GM12878 (cell line): ENCODE results near the gene GABRB3. TPM values are rescaled to one million over a fixed set of nuclear protein-coding genes. Genes with fewer than 3 reads are reported as not detected.

Experiments used
- ATAC-seq: fragments of 200-7000 bp; cut with Tn5 transposase; 3 replicates; pipeline ENCODE4 v1.9.1; 2020; ENCODE audit warnings: mild to moderate bottlenecking, moderate library complexity
- BruUV-seq: library from RNA; stranded (reverse); fragments of 400-500 nt; replicated peaks from 2 replicates; lab custom pipeline; 2021; lab: Mats Ljungman, UMichigan
- CTCF ChIA-PET: fragments of 300-600 bp; sonication (Branson Sonifier 250); formaldehyde crosslinking; extraction: SDS; loops from one replicate; lab custom pipeline; 2021; ENCODE audit warnings: inconsistent platforms; lab: Yijun Ruan, JAX
- POLR2A ChIA-PET: fragments of 350-600 bp; formaldehyde crosslinking; extraction: SDS; loops from one replicate; lab custom pipeline; 2021; ENCODE audit warnings: inconsistent platforms; lab: Charles Lee
- RAD21 ChIA-PET: fragments of 300-600 bp; sonication (Branson Sonifier 250); formaldehyde crosslinking; loops from one replicate; lab custom pipeline; 2023; ENCODE audit warnings: antibody characterized with exemption; ENCODE audit not compliant: unreplicated experiment; lab: Charles Lee
- SMC1A ChIA-PET: fragments of 300-600 bp; sonication (Branson Sonifier 250); formaldehyde crosslinking; loops from one replicate; lab custom pipeline; 2023; ENCODE audit not compliant: unreplicated experiment, uncharacterized antibody; lab: Charles Lee
- DNase-seq: peaks from one replicate; pipeline ENCODE4 v3.0.0-alpha.2; 2011; ENCODE audit warnings: low read depth, low spot score
- FAIRE-seq: peaks from 3 replicates; lab custom pipeline; 2011; peaks lifted over from hg19 to GRCh38; lab: Jason Lieb, UNC
- H2AFZ ChIP-seq: 2 replicates; pipeline ENCODE4 v1.6.0; 2011; ENCODE audit warnings: low read depth, low read length, control low read depth; ENCODE audit not compliant: control insufficient read depth
- H3K27ac ChIP-seq: 2 replicates; pipeline ENCODE4 v1.5.1; 2011; ENCODE audit warnings: control low read depth; ENCODE audit not compliant: control insufficient read depth, insufficient read depth
- H3K27me3 ChIP-seq, 2 experiments: replicated peaks in 1 of 2; 2 replicates each; pipeline versions ENCODE4 v1.6.0 to v1.6.1; 2011; ENCODE audit warnings: low read length in 1 of 2; ENCODE audit not compliant: control insufficient read depth in 2 of 2, insufficient read depth in 2 of 2
- H3K36me3 ChIP-seq, 2 experiments: 2 replicates each; pipeline ENCODE4 v1.5.1; 2011; ENCODE audit warnings: low read length in 1 of 2; ENCODE audit not compliant: control insufficient read depth in 2 of 2, insufficient read depth in 2 of 2
- H3K4me1 ChIP-seq: 2 replicates; pipeline ENCODE4 v1.6.1; 2011; ENCODE audit warnings: mild to moderate bottlenecking, low read length, moderate library complexity, mixed read lengths; ENCODE audit not compliant: control insufficient read depth, insufficient read depth
- H3K4me2 ChIP-seq: 2 replicates; pipeline ENCODE4 v1.6.0; 2011; ENCODE audit warnings: control low read depth; ENCODE audit not compliant: control insufficient read depth, insufficient read depth
- H3K4me3 ChIP-seq: fragments of 200-600 bp; sonication (generic); 2 replicates; pipeline ENCODE4 v1.5.1; 2016
- H3K79me2 ChIP-seq: 2 replicates; pipeline ENCODE4 v1.6.0; 2011; ENCODE audit warnings: low read length; ENCODE audit not compliant: control insufficient read depth, insufficient read depth
- H3K9ac ChIP-seq: 2 replicates; pipeline ENCODE4 v1.8.0; 2011; ENCODE audit warnings: low read length, control low read depth, mixed read lengths; ENCODE audit not compliant: control insufficient read depth, insufficient read depth
- H3K9me3 ChIP-seq: replicated peaks from 3 replicates; pipeline ENCODE4 v1.5.1; 2011; ENCODE audit warnings: mild to moderate bottlenecking, low read length; ENCODE audit not compliant: control insufficient read depth, insufficient read depth
- H4K20me1 ChIP-seq: 2 replicates; pipeline ENCODE4 v1.6.0; 2011; ENCODE audit not compliant: control insufficient read depth, insufficient read depth
- CBX3 ChIP-seq: fragments of 200-600 bp; sonication (generic); IDR thresholded peaks from 2 replicates; pipeline ENCODE4 v1.6.1; 2016; ENCODE audit warnings: low read depth, borderline replicate concordance
- CHD2 ChIP-seq: IDR thresholded peaks from 2 replicates; pipeline ENCODE4 v1.6.1; 2011; ENCODE audit warnings: low read depth, low read length, improper control_type of control experiment, borderline replicate concordance
- ETV6 ChIP-seq, 2 experiments: fragments of 450-650 bp in 1 of 2; IDR thresholded peaks in 1 of 2; conservative IDR thresholded peaks in 1 of 2; 2 replicates each; pipeline ENCODE4 v1.6.1; 2014; ENCODE audit warnings: antibody characterized with exemption in 1 of 2, borderline replicate concordance in 1 of 2, low read depth in 1 of 2, mild to moderate bottlenecking in 1 of 2, moderate library complexity in 1 of 2
- EZH2 ChIP-seq: IDR thresholded peaks from 2 replicates; pipeline ENCODE4 v1.6.1; 2012; ENCODE audit warnings: low read depth, mild to moderate bottlenecking, control low read depth, inconsistent platforms, low read length, borderline replicate concordance; ENCODE audit not compliant: control insufficient read depth
- IKZF2 ChIP-seq, 2 experiments: fragments of 450-650 bp; IDR thresholded peaks; 2 replicates each; pipeline ENCODE4 v1.6.1; 2017; ENCODE audit warnings: mild to moderate bottlenecking in 2 of 2, moderate library complexity in 2 of 2
- MEF2B ChIP-seq: fragments of 450-650 bp; IDR thresholded peaks from 2 replicates; pipeline ENCODE4 v1.6.1; 2018; ENCODE audit warnings: mild to moderate bottlenecking, moderate library complexity; ENCODE audit not compliant: partially characterized antibody, poor library complexity, severe bottlenecking
- RFX5 ChIP-seq: IDR thresholded peaks from 2 replicates; pipeline ENCODE4 v1.6.1; 2011; ENCODE audit warnings: low read depth, low read length, improper control_type of control experiment
- SPI1 ChIP-seq: IDR thresholded peaks from 2 replicates; pipeline ENCODE4 v1.6.1; 2011; ENCODE audit warnings: low read depth, mild to moderate bottlenecking, low read length, moderate library complexity, borderline replicate concordance; ENCODE audit not compliant: insufficient read depth
- TCF12 ChIP-seq: IDR thresholded peaks from 2 replicates; pipeline ENCODE4 v1.6.1; 2011; ENCODE audit warnings: low read depth, mild to moderate bottlenecking, low read length
- WGBS: methylation state at CpG from one replicate; pipeline ENCODE4 v1.1.6; 2016; ENCODE audit warnings: low lambda C conversion rate; ENCODE audit not compliant: insufficient replicate concordance, insufficient coverage; ENCODE audit errors: missing lambda C conversion rate; 5-methylcytosine and 5-hydroxymethylcytosine counted together
- in situ Hi-C: fragments of 300-500 bp; cut with MboI; formaldehyde crosslinking; loops from 9 replicates; pipeline ENCODE4 v1.14.3; 2018; ENCODE audit warnings: mixed read lengths
- intact Hi-C: fragments of 100-400 bp; cut with micrococcal nuclease; formaldehyde crosslinking; loops from one replicate; pipeline ENCODE4 v1.14.2; 2022; ENCODE audit not compliant: unreplicated experiment
- polyA plus RNA-seq, 11 experiments: library from polyadenylated mRNA; depleted of rRNA in 4 of 11; unstranded in 6 of 11; stranded (reverse) in 5 of 11; fragments of >200 nt; fragmentation: Nextera tagmentation in 4 of 11; fragmentation: Illumina TruSeq in 1 of 11; extraction: Ambion mirVana in 4 of 11; extraction: Trizol in 1 of 11; gene quantifications; 1 replicate in 1 of 11; 2 replicates in 10 of 11; pipeline versions ENCODE4 v1.2.1 to v1.2.3, GENCODE V29; 2011 to 2016; ENCODE audit warnings: inconsistent platforms in 2 of 11, missing spikeins in 2 of 11, low read depth in 1 of 11
- total RNA-seq, 4 experiments: library from RNA; depleted of rRNA in 3 of 4; stranded (reverse); fragments of >200 nt in 3 of 4; fragmentation: Illumina TruSeq in 1 of 4; extraction: Trizol in 1 of 4; gene quantifications; 2 replicates each; pipeline versions ENCODE4 v1.2.1 to v1.2.3, GENCODE V29; 2013 to 2021
- TF ChIP-seq, protein P1 (sequence below): fragments of 450-650 bp; IDR thresholded peaks from 2 replicates; pipeline ENCODE4 v1.6.1; 2017; ENCODE audit warnings: antibody characterized with exemption, mild to moderate bottlenecking, moderate library complexity
- TF ChIP-seq, protein P2 (sequence below): fragments of 450-650 bp; IDR thresholded peaks from 2 replicates; pipeline ENCODE4 v1.6.1; 2017; ENCODE audit warnings: mild to moderate bottlenecking, low read depth, inconsistent platforms; ENCODE audit not compliant: poor library complexity, severe bottlenecking
- TF ChIP-seq, protein P3 (sequence below): IDR thresholded peaks from 2 replicates; pipeline ENCODE4 v1.6.1; 2012; ENCODE audit warnings: low read depth, low read length, improper control_type of control experiment
- TF ChIP-seq, protein P4 (sequence below): fragments of 450-650 bp; IDR thresholded peaks from 2 replicates; pipeline ENCODE4 v1.6.1; 2017; ENCODE audit warnings: mild to moderate bottlenecking
- TF ChIP-seq, protein P5 (sequence below): fragments of 450-650 bp; IDR thresholded peaks from 2 replicates; pipeline ENCODE4 v1.6.1; 2017; ENCODE audit warnings: borderline replicate concordance

The GABRB3 gene
- total and polyA plus RNA-seq, 10 of the 15 experiments (the other 5 are each of a cell fraction or from before 2014, with no cell fraction given), result 0.05 to 0.08 (median 0.05) TPM; not detected in 7

DNA sequence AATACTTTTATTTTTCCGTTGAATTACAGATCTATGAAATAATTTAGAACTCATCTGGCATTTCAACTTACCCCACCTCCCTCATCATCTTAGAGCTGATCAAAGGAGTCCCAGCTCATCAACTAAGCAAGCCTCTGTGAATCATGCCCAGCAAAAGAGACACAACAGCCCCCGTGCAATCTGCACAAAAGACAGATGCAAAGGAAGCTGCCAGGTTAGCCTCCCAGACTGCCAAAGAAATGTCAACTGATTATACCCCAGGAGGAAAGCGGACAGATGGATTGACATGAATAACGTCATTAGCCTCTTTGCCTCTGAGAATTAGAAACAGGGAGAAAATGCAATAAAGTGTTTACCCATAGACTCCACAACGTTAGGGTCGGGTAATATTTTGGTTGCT lies 75.0 kb downstream of the GABRB3 start:
- no peaks in the 10 kb centered on the region for H3K4me1 ChIP-seq
- under 1% methylated on average over 6 of the region's 6 CpGs for WGBS
- H3K36me3 ChIP-seq, result no peaks in the 10 kb centered on the region
- H3K4me2 ChIP-seq, result no peak overlapping the region
- ChIA-PET POLR2A (no interaction called here), RAD21 (no interaction called here), SMC1A (no interaction called here), CTCF (no interaction called here)
- FAIRE-seq (no peak), ATAC-seq (no peak), DNase-seq (no peak)
- H3K27me3 ChIP-seq, result no peaks in the 10 kb centered on the region
- no peaks in the 10 kb centered on the region for H3K9me3 ChIP-seq
- H3K4me3 ChIP-seq, result no peak overlapping the region
- H3K27ac ChIP-seq, result no peak overlapping the region
- no peaks in the 10 kb centered on the region for H3K79me2 ChIP-seq
- no peaks in the 10 kb centered on the region for H4K20me1 ChIP-seq
- TF ChIP-seq SPI1 (no peak), EZH2 (no peak), CBX3 (no peak), RFX5 (no peak), IKZF2 (IDR thresholded peaks at IDR 0.05) (no peak), MEF2B (no peak), CHD2 (no peak), ETV6 (conservative IDR thresholded peaks at IDR 0.05 in 1 of 2, IDR thresholded peaks at IDR 0.05 in 1 of 2; ENCODE audit: borderline replicate concordance in 1 of 2, low read depth in 1 of 2) (no peak), TCF12 (no peak)
- TF ChIP-seq, protein P1, sequence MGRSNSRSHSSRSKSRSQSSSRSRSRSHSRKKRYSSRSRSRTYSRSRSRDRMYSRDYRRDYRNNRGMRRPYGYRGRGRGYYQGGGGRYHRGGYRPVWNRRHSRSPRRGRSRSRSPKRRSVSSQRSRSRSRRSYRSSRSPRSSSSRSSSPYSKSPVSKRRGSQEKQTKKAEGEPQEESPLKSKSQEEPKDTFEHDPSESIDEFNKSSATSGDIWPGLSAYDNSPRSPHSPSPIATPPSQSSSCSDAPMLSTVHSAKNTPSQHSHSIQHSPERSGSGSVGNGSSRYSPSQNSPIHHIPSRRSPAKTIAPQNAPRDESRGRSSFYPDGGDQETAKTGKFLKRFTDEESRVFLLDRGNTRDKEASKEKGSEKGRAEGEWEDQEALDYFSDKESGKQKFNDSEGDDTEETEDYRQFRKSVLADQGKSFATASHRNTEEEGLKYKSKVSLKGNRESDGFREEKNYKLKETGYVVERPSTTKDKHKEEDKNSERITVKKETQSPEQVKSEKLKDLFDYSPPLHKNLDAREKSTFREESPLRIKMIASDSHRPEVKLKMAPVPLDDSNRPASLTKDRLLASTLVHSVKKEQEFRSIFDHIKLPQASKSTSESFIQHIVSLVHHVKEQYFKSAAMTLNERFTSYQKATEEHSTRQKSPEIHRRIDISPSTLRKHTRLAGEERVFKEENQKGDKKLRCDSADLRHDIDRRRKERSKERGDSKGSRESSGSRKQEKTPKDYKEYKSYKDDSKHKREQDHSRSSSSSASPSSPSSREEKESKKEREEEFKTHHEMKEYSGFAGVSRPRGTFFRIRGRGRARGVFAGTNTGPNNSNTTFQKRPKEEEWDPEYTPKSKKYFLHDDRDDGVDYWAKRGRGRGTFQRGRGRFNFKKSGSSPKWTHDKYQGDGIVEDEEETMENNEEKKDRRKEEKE, result no peak
- TF ChIP-seq, protein P2, sequence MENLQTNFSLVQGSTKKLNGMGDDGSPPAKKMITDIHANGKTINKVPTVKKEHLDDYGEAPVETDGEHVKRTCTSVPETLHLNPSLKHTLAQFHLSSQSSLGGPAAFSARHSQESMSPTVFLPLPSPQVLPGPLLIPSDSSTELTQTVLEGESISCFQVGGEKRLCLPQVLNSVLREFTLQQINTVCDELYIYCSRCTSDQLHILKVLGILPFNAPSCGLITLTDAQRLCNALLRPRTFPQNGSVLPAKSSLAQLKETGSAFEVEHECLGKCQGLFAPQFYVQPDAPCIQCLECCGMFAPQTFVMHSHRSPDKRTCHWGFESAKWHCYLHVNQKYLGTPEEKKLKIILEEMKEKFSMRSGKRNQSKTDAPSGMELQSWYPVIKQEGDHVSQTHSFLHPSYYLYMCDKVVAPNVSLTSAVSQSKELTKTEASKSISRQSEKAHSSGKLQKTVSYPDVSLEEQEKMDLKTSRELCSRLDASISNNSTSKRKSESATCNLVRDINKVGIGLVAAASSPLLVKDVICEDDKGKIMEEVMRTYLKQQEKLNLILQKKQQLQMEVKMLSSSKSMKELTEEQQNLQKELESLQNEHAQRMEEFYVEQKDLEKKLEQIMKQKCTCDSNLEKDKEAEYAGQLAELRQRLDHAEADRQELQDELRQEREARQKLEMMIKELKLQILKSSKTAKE, result no peak
- TF ChIP-seq, protein P3, sequence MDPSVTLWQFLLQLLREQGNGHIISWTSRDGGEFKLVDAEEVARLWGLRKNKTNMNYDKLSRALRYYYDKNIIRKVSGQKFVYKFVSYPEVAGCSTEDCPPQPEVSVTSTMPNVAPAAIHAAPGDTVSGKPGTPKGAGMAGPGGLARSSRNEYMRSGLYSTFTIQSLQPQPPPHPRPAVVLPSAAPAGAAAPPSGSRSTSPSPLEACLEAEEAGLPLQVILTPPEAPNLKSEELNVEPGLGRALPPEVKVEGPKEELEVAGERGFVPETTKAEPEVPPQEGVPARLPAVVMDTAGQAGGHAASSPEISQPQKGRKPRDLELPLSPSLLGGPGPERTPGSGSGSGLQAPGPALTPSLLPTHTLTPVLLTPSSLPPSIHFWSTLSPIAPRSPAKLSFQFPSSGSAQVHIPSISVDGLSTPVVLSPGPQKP, result no peak
- TF ChIP-seq, protein P4, sequence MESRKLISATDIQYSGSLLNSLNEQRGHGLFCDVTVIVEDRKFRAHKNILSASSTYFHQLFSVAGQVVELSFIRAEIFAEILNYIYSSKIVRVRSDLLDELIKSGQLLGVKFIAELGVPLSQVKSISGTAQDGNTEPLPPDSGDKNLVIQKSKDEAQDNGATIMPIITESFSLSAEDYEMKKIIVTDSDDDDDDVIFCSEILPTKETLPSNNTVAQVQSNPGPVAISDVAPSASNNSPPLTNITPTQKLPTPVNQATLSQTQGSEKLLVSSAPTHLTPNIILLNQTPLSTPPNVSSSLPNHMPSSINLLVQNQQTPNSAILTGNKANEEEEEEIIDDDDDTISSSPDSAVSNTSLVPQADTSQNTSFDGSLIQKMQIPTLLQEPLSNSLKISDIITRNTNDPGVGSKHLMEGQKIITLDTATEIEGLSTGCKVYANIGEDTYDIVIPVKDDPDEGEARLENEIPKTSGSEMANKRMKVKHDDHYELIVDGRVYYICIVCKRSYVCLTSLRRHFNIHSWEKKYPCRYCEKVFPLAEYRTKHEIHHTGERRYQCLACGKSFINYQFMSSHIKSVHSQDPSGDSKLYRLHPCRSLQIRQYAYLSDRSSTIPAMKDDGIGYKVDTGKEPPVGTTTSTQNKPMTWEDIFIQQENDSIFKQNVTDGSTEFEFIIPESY, result no peak
- TF ChIP-seq, protein P5, sequence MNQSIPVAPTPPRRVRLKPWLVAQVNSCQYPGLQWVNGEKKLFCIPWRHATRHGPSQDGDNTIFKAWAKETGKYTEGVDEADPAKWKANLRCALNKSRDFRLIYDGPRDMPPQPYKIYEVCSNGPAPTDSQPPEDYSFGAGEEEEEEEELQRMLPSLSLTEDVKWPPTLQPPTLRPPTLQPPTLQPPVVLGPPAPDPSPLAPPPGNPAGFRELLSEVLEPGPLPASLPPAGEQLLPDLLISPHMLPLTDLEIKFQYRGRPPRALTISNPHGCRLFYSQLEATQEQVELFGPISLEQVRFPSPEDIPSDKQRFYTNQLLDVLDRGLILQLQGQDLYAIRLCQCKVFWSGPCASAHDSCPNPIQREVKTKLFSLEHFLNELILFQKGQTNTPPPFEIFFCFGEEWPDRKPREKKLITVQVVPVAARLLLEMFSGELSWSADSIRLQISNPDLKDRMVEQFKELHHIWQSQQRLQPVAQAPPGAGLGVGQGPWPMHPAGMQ, result no peak
- H3K9ac ChIP-seq, result no peak overlapping the region
- H2AFZ ChIP-seq, result no peak overlapping the region
- no TSS peak for BruUV-seq
- intact Hi-C loops, result no loop called here
- in situ Hi-C loops, result no loop called here
